Motor neuron (in vitro differentiated cells): ENCODE measurements around the gene SLC4A8. TPM values are rescaled to one million over a fixed set of nuclear protein-coding genes. Genes with fewer than 3 reads are reported as not detected.
A peak's percentile ranks its signal among the peaks of the same experiment; 100 is the strongest.
"Not testable (repeated sequence)": the region's sequence is repeated elsewhere in the genome, so short reads cannot be mapped to it uniquely, and the experiment has no call there.

Experiments
- ATAC-seq, 8 experiments: fragments of 200-7000 bp; cut with Tn5 transposase; replicated peaks in 6 of 8; 2 replicates each; pipeline ENCODE4 v1.8.0; 2021; ENCODE audit warnings: mild to moderate bottlenecking in 8 of 8, moderate library complexity in 8 of 8
- H3K27ac ChIP-seq, 2 donors: fragments of 250-450 bp; sonication (Bioruptor Pico); 2 replicates each; pipeline ENCODE4 v1.9.0; 2021; ENCODE audit warnings: antibody characterized with exemption in 2 of 2, mild to moderate bottlenecking in 2 of 2, moderate library complexity in 1 of 2
- H3K4me1 ChIP-seq, 2 donors: fragments of 250-450 bp; sonication (Bioruptor Pico); replicated peaks in 1 of 2; 2 replicates each; pipeline ENCODE4 v1.6.1; 2021; ENCODE audit warnings: antibody characterized with exemption in 2 of 2, mild to moderate bottlenecking in 2 of 2, moderate library complexity in 1 of 2
- H3K4me3 ChIP-seq, 5 donors: fragments of 250-450 bp; sonication (Bioruptor Pico); 2 replicates each; pipeline ENCODE4 v1.9.0; 2021; ENCODE audit warnings: antibody characterized with exemption in 5 of 5, mild to moderate bottlenecking in 5 of 5, moderate library complexity in 4 of 5
- WGBS, 10 experiments: fragments of 450-650 bp; shearing (Covaris generic); methylation state at CpG; one replicate each; pipeline ENCODE4 v1.0.0; 2022; 5-methylcytosine and 5-hydroxymethylcytosine counted together
- in situ Hi-C, 9 experiments: fragments of 400-800 bp; cut with MboI; loops; one replicate each; pipeline ENCODE4 v1.15.0; 2021; ENCODE audit warnings: low sequenced_read_pairs in 9 of 9, low pct_unique_long_range_greater_than_20kb in 2 of 9; ENCODE audit not compliant: unreplicated experiment in 9 of 9
- total RNA-seq, 8 experiments: library from RNA; unstranded; fragments of 300-600 nt; gene quantifications; 2 replicates each; pipeline versions ENCODE4 v1.2.3 to v1.2.4, GENCODE V29; 2022

SLC4A8 gene
- total RNA-seq, 8 experiments from 2014 or later: 5.8 to 26.3 (median 19.8) TPM

DNA sequence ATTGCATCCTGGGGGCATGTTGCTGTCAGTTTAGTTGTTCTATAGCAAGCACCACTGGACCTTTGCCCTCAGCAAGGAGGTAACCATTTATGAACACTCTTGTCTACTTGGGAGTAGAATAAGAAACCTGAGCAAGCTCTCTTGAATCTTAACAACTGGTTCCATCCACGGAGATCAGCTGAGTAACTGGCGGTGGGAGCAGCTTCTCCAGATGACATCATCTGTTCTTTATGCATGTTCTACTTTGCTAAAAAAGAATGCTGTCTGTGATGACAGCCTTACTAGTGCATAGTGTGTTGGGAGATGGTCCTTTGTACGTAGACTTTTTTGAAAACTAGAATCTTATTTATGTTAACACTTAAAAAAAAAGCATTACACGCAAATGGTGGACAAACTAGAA, 17.7 kb downstream of the SLC4A8 start:
- ATAC-seq: peak in 7 of 8 experiments; percentile 70 to 100 (median 92)
- WGBS, 10 experiments: 7 to 100% (median 36%) methylated on average over 1 to 4 of the region's 4 CpGs
- Histone ChIP-seq H3K4me1 (peaks cover 0 to 2% of the 10 kb centered on the region in 2 donors), H3K27ac (no peak overlapping the region), H3K4me3 (no peak overlapping the region)
- in situ Hi-C loops: loop anchor here in 1 of 9 experiments (25.0 kb wide), 1 partner anchor 245 kb away; no protein-coding TSS in a partner anchor

DNA sequence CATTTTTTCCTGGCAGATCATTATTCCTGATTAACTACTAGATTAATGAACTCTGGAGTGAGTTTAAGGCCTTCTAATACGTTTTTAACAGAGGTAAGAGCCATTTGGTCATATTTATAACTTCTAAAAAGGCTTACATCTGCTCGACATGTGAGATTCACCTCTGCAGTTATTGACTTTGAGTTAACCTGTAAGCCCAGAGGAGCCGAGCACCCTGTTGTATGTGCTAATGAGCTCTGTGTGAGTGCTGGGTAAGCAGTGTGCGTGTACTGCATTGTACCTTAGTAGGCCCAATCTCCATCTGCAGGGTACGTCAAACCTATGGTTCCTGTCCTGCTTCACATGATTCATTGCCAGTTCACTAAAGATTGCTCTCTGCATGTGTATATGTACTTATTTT, 18.9 kb downstream of the SLC4A8 start:
- ATAC-seq: no peak
- H3K4me3 ChIP-seq: no peak overlapping the region
- in situ Hi-C loops: loop anchor here in 1 of 9 experiments (25.0 kb wide), 1 partner anchor 244 kb away; no protein-coding TSS in a partner anchor
- no peak overlapping the region for H3K27ac ChIP-seq
- 71 to 100% (median 90%) methylated on average over 1 to 5 of the region's 5 CpGs; no CpG with 5 or more reads in 1 of the 10 experiments for WGBS, 10 experiments
- peaks cover 0 to 2% of the 10 kb centered on the region in 2 donors for H3K4me1 ChIP-seq

DNA sequence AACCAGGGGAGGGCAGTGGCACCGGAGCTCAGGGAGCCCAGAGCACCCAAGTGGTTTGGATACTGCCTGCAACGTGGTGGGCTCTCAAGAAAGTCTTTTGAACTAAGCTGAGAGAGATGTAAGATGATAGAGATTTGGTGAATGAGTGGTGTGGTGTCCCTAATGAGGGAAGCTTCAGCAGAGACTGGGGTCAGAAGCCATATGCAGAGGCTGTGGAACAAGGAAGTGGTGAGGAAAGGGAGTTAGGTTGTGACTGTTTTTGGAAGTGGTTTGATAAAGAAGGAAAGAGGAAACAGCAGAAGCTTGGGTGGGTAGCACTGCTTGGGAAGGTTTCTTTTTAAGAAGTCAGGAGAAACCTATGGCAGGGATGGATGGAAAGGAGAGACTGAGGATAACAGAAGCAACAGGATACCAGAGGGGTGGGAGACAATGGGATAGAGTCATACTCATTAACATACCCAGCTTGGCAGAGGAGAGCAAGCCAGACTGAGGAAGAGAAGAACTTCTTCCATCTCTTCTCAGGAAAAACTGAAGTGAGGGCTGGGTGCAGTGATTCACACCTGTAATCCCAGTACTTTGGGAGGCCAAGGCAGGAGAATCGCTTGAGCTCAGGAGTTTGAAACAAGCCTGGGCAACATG, 24.1 kb downstream of the SLC4A8 start:
- ATAC-seq: no peak
- in situ Hi-C loops: loop anchor here in 1 of 9 experiments (25.0 kb wide), 1 partner anchor 239 kb away; no protein-coding TSS in a partner anchor
- Histone ChIP-seq H3K27ac (no peak overlapping the region), H3K4me3 (no peak overlapping the region), H3K4me1 (no peaks in the 10 kb centered on the region)
- 52 to 100% (median 89%) methylated on average over 1 to 3 of the region's 3 CpGs; no CpG with 5 or more reads in 1 of the 10 experiments for WGBS, 10 experiments

DNA sequence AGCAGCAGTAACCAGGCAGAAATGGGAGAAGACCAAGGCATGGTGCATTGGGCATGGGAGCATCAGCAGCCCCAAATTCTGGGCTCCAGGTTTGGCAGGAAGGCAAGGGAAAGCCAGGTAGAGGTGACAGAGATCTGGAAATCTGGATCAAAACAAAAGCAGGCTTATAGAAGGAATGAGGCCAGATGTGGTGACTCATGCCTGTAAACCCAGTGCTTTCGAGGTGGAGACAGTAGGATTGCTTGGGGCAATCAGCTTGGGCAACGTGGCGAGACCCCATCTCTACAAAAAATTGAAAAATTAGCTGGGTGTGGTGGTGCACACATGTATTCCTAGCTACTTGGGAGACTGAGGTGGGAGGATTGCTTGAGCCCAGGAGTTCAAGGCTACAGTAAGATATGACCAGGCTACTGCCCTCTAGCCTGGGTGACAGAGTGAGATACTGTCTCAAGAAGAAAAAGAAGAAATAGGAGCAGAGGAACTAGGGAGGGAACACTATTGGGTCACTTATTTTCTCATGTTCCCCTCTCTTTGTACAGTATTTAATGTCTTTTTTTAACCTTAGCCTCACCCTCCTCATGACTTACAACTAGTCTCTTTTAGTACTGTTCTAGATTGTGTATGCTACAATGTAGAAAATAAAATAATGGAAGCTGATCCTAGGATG, 25.1 kb downstream of the SLC4A8 start:
- WGBS, 10 experiments: 66 to 100% (median 95%) methylated on average over 1 to 3 of the region's 3 CpGs; no CpG with 5 or more reads in 6 of the 10 experiments
- no peak overlapping the region for H3K4me3 ChIP-seq
- ATAC-seq: peak in 3 of 8 experiments; percentile 13 to 64 (median 61)
- no peaks in the 10 kb centered on the region for H3K4me1 ChIP-seq
- H3K27ac ChIP-seq: no peak overlapping the region
- in situ Hi-C loops: loop anchor here in 1 of 9 experiments (25.0 kb wide), 1 partner anchor 238 kb away; no protein-coding TSS in a partner anchor

DNA sequence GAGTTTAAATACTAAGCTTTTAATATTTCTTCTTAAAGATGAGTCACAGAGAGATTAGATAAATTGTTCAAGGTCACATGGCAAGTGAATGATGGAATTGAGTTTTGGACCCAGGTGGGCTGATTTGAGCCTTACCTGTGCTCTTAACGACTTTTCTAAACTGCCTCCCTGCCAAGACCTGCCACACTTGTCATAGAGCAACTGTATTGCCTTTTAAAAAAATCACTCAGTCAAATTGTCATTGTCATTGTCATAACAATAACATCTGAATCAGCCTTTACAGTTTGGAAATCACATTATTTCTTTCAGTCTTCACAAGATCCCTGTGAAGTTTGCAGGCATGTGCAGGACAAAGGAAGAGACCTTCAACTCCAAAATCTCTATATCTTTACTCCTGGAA, 25.7 kb downstream of the SLC4A8 start:
- no peak overlapping the region for H3K27ac ChIP-seq
- ATAC-seq: no peak
- in situ Hi-C loops: no loop called here
- H3K4me3 ChIP-seq: no peak overlapping the region
- 57 to 100% (median 71%) methylated on average over 1 of the region's 1 CpG; no CpG with 5 or more reads in 4 of the 10 experiments for WGBS, 10 experiments
- H3K4me1 ChIP-seq: no peaks in the 10 kb centered on the region

DNA sequence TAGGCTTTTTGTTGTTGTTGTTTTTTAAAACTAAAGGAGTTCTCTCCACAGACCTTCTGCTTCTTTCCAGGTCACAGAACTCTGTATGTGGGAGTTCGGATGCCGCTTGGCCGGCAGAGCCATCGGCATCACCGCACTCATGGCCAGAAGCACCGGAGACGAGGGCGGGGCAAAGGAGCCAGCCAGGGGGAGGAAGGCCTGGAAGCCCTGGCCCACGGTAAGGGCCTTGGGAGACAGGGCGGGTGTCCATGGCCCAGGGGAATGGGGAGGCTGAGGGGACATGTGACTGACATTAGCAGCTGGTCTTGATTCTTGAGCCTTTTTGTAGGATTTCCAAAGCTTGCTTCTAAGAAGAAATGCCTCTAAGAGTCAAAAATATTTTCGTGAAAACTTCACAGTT, 26.2 kb downstream of the SLC4A8 start:
- no peak for ATAC-seq
- WGBS, 10 experiments: 83 to 100% (median 91%) methylated on average over 4 to 10 of the region's 11 CpGs; no CpG with 5 or more reads in 5 of the 10 experiments

DNA sequence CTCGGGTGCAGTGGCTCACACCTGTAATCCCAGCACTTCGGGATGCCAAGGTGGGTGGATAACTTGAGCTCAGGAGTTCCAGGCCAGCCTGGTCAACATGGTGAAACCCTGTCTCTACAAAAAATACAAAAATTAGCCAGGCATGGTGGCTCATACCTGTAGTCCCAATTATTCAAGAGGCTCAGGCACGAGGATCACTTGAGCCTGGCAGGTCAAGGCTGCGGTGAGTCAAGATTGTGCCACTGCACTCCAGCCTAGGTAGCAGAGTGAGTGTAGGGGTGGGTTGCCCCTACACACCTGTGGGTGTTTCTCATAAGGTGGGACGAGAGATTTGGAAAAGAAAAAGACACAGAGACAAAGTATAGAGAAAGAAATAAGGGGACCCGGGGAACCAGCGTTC, 29.4 kb downstream of the SLC4A8 start:
- not testable (repeated sequence) for H3K27ac ChIP-seq, ATAC-seq
- 40 to 100% (median 60%) methylated on average over 1 to 4 of the region's 7 CpGs; no CpG with 5 or more reads in 5 of the 10 experiments for WGBS, 10 experiments

More for the DNA sequence above, 26.2 kb downstream of the SLC4A8 start:
- H3K27ac ChIP-seq: no peak overlapping the region
- H3K4me1 ChIP-seq: no peaks in the 10 kb centered on the region
- in situ Hi-C loops: no loop called here
- H3K4me3 ChIP-seq: no peak overlapping the region

DNA sequence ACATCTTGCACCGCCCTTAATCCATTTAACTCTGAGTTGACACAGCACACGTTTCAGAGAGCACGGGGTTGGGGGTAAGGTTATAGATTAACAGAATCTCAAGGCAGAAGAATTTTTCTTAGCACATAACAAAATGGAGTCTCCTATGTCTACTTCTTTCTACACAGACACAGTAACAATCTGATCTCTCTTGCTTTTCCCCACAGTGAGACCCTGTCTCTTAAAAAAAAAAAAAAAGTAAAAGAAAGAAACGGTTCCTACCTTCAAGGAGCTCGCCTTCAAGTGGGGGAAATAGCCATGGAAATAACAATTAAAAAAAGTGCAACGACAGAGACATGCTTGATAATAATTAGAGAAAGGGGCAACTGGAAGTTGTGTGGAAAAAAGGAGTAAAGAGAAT, 30.4 kb downstream of the SLC4A8 start:
- ATAC-seq, H3K4me1 ChIP-seq, H3K4me3 ChIP-seq, in situ Hi-C loops, H3K27ac ChIP-seq: not testable (repeated sequence)
- 20 to 80% (median 55%) methylated on average over 1 to 3 of the region's 6 CpGs; no CpG with 5 or more reads in 1 of the 10 experiments for WGBS, 10 experiments

More for the DNA sequence above, 29.4 kb downstream of the SLC4A8 start:
- in situ Hi-C loops, H3K4me1 ChIP-seq, H3K4me3 ChIP-seq: not testable (repeated sequence)

DNA sequence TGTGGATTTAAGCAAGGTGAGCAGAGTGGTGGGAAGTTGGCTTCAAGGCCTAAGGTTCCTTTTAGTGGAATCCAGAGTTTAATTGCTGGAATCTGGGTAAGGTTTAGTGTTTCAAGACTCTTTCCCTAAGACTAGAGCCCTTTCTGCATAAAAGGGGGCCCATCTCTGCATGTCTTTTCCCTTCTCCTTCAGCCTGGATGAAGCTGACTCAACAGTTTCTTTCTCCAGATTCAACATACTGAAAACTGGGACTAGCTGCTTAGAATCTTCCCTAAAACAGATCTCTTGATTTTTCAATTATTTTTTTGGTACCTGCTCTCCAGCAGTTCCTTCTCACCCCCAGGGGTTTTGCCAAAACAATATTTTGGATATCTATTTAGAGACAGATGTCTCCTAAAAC, 34.0 kb downstream of the SLC4A8 start:
- H3K27ac ChIP-seq: no peak overlapping the region
- no peak for ATAC-seq
- H3K4me1 ChIP-seq: no peaks in the 10 kb centered on the region
- H3K4me3 ChIP-seq: no peak overlapping the region
- in situ Hi-C loops: no loop called here

DNA sequence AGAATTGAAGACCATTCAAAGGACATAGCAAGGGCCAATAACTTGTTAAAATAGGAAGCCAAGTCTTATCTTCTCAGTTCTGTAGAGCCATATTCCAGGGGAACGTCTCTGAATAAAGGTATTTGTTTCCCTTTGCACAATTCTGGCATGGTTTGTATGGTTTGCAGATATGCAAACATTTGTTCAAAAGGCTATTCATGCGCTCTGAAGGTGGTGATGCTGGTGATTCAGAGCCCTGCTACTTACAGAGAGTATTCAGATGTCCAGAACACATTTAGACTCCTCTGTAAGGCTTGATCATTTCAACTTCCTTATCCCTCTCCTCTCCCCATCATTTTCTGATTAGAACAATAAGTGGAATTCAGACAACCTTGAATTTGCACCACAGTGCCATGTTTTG, 35.9 kb downstream of the SLC4A8 start:
- H3K27ac ChIP-seq: no peak overlapping the region
- in situ Hi-C loops: no loop called here
- no peak overlapping the region for H3K4me3 ChIP-seq
- 50 to 92% (median 85%) methylated on average over 1 to 2 of the region's 2 CpGs; no CpG with 5 or more reads in 1 of the 10 experiments for WGBS, 10 experiments
- H3K4me1 ChIP-seq: no peaks in the 10 kb centered on the region
- ATAC-seq: peak in 3 of 8 experiments; percentile 49 to 77 (median 76)

DNA sequence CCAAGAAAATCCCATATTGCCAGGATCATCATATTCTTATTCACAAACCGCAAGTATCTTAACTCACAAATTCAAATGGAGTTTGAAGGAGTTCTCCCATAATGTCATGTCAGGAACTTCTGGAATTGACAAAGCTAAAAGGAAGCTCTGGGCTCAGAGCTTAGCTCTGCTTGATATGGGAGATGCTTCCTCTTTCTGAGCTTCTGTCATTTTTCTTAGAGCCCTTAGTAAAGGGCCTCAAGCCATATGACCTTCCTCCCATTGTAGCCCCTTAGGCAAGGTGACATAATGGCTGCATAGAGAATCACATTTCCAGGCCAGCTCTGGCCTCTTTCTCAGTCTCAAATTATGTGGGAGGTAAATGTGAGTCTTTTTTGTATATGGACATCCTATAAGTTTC, 40.9 kb downstream of the SLC4A8 start:
- in situ Hi-C loops: no loop called here
- ATAC-seq: no peak
- no peaks in the 10 kb centered on the region for H3K4me1 ChIP-seq
- no peak overlapping the region for H3K4me3 ChIP-seq
- WGBS, 10 experiments: 100% methylated on average over 1 of the region's 1 CpG; no CpG with 5 or more reads in 8 of the 10 experiments
- no peak overlapping the region for H3K27ac ChIP-seq

DNA sequence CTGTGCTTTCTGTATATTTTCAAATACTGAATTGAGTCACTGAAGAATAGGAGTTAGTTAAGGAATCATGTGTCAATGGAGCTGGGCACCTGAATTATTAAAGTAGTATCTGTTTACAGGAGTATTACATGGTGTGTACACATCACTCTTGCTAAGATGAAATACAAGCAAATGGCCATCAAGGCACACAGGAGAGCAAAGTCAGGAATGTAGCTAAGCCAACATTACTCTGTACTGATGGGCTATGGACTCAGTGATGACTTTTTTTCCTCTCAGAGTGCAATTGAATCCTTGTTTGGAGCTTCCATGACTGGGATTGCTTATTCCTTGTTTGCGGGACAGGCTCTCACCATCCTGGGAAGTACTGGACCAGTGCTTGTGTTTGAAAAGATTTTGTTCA, 45.5 kb downstream of the SLC4A8 start:
- in situ Hi-C loops: no loop called here
- WGBS, 10 experiments: 100% methylated on average over 1 of the region's 1 CpG; no CpG with 5 or more reads in 3 of the 10 experiments
- no peak overlapping the region for H3K4me3 ChIP-seq
- no peak overlapping the region for H3K27ac ChIP-seq
- no peaks in the 10 kb centered on the region for H3K4me1 ChIP-seq
- no peak for ATAC-seq

DNA sequence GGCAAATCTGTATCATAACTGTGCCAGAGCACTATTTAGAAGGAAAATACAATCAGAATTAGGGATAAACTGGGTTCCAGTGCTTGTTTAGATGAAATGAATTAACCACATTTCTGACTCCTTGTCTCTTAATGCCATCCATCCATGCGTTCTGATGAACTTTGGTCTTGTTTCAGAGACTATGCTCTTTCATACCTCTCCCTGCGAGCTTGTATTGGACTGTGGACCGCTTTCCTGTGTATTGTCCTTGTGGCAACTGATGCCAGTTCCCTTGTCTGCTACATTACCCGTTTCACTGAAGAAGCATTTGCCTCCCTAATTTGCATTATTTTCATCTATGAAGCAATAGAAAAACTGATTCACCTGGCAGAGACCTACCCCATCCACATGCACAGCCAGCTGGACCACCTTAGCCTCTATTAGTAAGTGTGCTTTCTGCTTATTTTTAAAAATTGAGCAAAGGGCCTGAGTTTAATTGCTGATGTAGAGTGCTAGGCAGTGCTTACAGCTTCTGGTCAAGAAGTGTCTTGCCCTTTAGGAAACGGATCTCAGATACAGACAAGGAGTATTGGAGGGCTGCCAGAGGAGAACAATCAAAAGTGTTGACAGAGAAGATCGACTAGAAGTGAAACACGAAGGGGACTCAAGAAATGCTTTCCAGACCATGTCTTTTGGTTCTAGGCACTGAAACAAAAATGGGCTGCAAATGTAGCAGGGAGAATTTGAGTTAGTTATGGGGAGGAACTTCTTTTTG, 46.7 kb downstream of the SLC4A8 start:
- WGBS, 10 experiments: 42 to 100% (median 91%) methylated on average over 1 to 7 of the region's 7 CpGs
- Histone ChIP-seq H3K4me1 (no peaks in the 10 kb centered on the region), H3K27ac (no peak overlapping the region), H3K4me3 (no peak overlapping the region)
- in situ Hi-C loops: no loop called here
- no peak for ATAC-seq
